Testis (tissue), 3 donors: ENCODE data around the gene SH3TC1. TPM values are rescaled to one million over a fixed set of nuclear protein-coding genes. Genes with fewer than 3 reads are reported as not detected.

Experiments
- DNase-seq: peaks from one replicate; pipeline ENCODE4 v3.0.0-alpha.2; 2019
- H3K27ac ChIP-seq, 2 donors: fragments of 200-600 bp; sonication (generic); one replicate each; pipeline ENCODE4 v1.5.1; 2019
- H3K27me3 ChIP-seq: fragments of 200-600 bp; sonication (generic); one replicate; pipeline ENCODE4 v1.5.1; 2019
- H3K36me3 ChIP-seq: fragments of 200-600 bp; sonication (generic); one replicate; pipeline ENCODE4 v1.5.1; 2017; ENCODE audit warnings: low read depth; ENCODE audit errors: missing control alignments
- H3K4me1 ChIP-seq: fragments of 200-600 bp; sonication (generic); one replicate; pipeline ENCODE4 v1.5.1; 2019
- H3K4me3 ChIP-seq, 2 donors: fragments of 200-600 bp; sonication (generic); one replicate each; pipeline ENCODE4 v1.5.1; 2017 to 2019
- H3K9me3 ChIP-seq: fragments of 200-600 bp; sonication (generic); one replicate; pipeline ENCODE4 v1.5.1; 2017
- CTCF ChIP-seq, 3 experiments: fragments of 450-650 bp in 2 of 3; fragments of 200-600 bp in 1 of 3; sonication (generic) in 1 of 3; IDR thresholded peaks; one replicate each; pipeline ENCODE4 v1.5.1; 2016 to 2019; ENCODE audit warnings: antibody characterized with exemption in 3 of 3, mild to moderate bottlenecking in 2 of 3, moderate library complexity in 1 of 3
- POLR2A ChIP-seq: fragments of 450-650 bp; IDR thresholded peaks from one replicate; pipeline ENCODE4 v1.6.1; 2017; ENCODE audit warnings: antibody characterized with exemption, mild to moderate bottlenecking, moderate library complexity
- WGBS, 2 donors: methylation state at CpG; one replicate each; pipeline ENCODE4 v1.1.5; 2018; 5-methylcytosine and 5-hydroxymethylcytosine counted together
- intact Hi-C: fragments of 100-400 bp; cut with DNase I; formaldehyde crosslinking; loops from one replicate; pipeline ENCODE4 v1.15.1; 2023; ENCODE audit warnings: low total_unique reads
- polyA plus RNA-seq: library from polyadenylated mRNA; stranded (reverse); fragments of 350-450 nt; fragmentation: Illumina TruSeq; extraction: RNeasy Lipid Tissue Mini Kit (QIAGEN cat#74804); gene quantifications from one replicate; pipeline ENCODE4 v1.2.3, GENCODE V29; 2014; ENCODE audit warnings: low read depth, low replicate concordance; ENCODE audit not compliant: insufficient read depth
- total RNA-seq, 2 donors: library from RNA; depleted of rRNA; stranded (reverse); fragments of >200 nt; gene quantifications; one replicate each; pipeline ENCODE4 v1.2.3, GENCODE V29; 2016

The SH3TC1 gene
- total and polyA plus RNA-seq, 3 donors from 2014 or later = 3.2 to 12.6 (median 4.0) TPM

- Histone ChIP-seq H3K4me3 (no peak overlapping the region), H3K4me1 (no peaks in the 10 kb centered on the region), H3K9me3 (no peaks in the 10 kb centered on the region), H3K36me3 (no peaks in the 10 kb centered on the region), H3K27me3 (no peaks in the 10 kb centered on the region), H3K27ac (no peak overlapping the region)
- TF ChIP-seq POLR2A (no peak), CTCF (IDR thresholded peaks at IDR 0.05) (no peak)
- intact Hi-C loops = no loop called here
- no peak for DNase-seq
Observed at GRCh38 chr4:8221985-8222384, 22.9 kb downstream of the SH3TC1 start.

GRCh38 chr4:8222609-8223388, 23.7 kb downstream of the SH3TC1 start:
- WGBS, 2 donors = 93 to 95% methylated on average over 11 to 15 of the region's 15 CpGs
- TF ChIP-seq CTCF (IDR thresholded peaks at IDR 0.05) = no peak
- TF ChIP-seq POLR2A = no peak
- no peak for DNase-seq
- Histone ChIP-seq H3K27me3 (no peaks in the 10 kb centered on the region), H3K27ac (no peak overlapping the region), H3K36me3 (no peaks in the 10 kb centered on the region), H3K4me3 (no peak overlapping the region), H3K4me1 (no peaks in the 10 kb centered on the region), H3K9me3 (no peaks in the 10 kb centered on the region)
- intact Hi-C loops = no loop called here

- TF ChIP-seq POLR2A = no peak
- TF ChIP-seq CTCF (IDR thresholded peaks at IDR 0.05) = no peak
- H3K27me3 ChIP-seq = no peaks in the 10 kb centered on the region
- no peak for DNase-seq
- peaks cover 8% of the 10 kb centered on the region for H3K4me1 ChIP-seq
- intact Hi-C loops = no loop called here
- H3K27ac ChIP-seq = no peak overlapping the region
- H3K36me3 ChIP-seq = no peaks in the 10 kb centered on the region
- 90 to 93% methylated on average over 12 of the region's 12 CpGs for WGBS, 2 donors
- no peak overlapping the region for H3K4me3 ChIP-seq
- no peaks in the 10 kb centered on the region for H3K9me3 ChIP-seq
Observed at GRCh38 chr4:8224267-8224974, 25.3 kb downstream of the SH3TC1 start.

GRCh38 chr4:8224975-8225625, 26.0 kb downstream of the SH3TC1 start:
- no peak for TF ChIP-seq CTCF (IDR thresholded peaks at IDR 0.05)
- no peak for TF ChIP-seq POLR2A
- Histone ChIP-seq H3K4me1 (peaks cover 8% of the 10 kb centered on the region), H3K27ac (no peak overlapping the region), H3K27me3 (no peaks in the 10 kb centered on the region), H3K4me3 (no peak overlapping the region), H3K9me3 (no peaks in the 10 kb centered on the region), H3K36me3 (no peaks in the 10 kb centered on the region)
- WGBS, 2 donors = 77 to 93% methylated on average over 12 of the region's 12 CpGs
- intact Hi-C loops = no loop called here
- DNase-seq = no peak
